K562 (cell line): ENCODE measurements around the gene LDB2. TPM values are rescaled to one million over a fixed set of nuclear protein-coding genes. Genes with fewer than 3 reads are reported as not detected.

Source experiments
- ATAC-seq: fragments of 200-7000 bp; cut with Tn5 transposase; 3 replicates; pipeline ENCODE4 v1.9.1; 2020; ENCODE audit warnings: moderate library complexity
- BruUV-seq: library from RNA; stranded (reverse); fragments of 400-500 nt; replicated peaks from 2 replicates; lab custom pipeline; 2021; lab: Mats Ljungman, UMichigan
- CTCF ChIA-PET: fragments of 300-600 bp; formaldehyde crosslinking; extraction: SDS; loops from one replicate; lab custom pipeline; 2021; ENCODE audit warnings: low intra/inter-chr PET ratio; lab: Yijun Ruan, JAX
- POLR2A ChIA-PET: fragments of 300-600, 350-650 bp; sonication (Branson Sonifier 250); formaldehyde crosslinking; extraction: SDS; loops from one replicate; lab custom pipeline; 2021; ENCODE audit warnings: antibody characterized with exemption, inconsistent platforms; lab: Yijun Ruan, JAX
- DNase-seq, 4 experiments: peaks; one replicate each; pipeline versions ENCODE4 v3.0.0 to v3.0.0-alpha.2; 2011 to 2018; ENCODE audit warnings: low spot score in 3 of 4, mixed read lengths in 3 of 4; ENCODE audit errors: extremely low read depth in 1 of 4
- FAIRE-seq: peaks from 2 replicates; lab custom pipeline; 2011; peaks lifted over from hg19 to GRCh38; lab: Jason Lieb, UNC
- H2AFZ ChIP-seq: 2 replicates; pipeline ENCODE4 v1.6.0; 2011; ENCODE audit warnings: low read depth, low read length, control low read depth, inconsistent platforms
- H3K27ac ChIP-seq: fragments of 200-600 bp; 3 replicates; pipeline ENCODE4 v1.8.0; 2011; ENCODE audit warnings: low read depth, mild to moderate bottlenecking, control low read depth, inconsistent platforms, low read length, moderate library complexity, mixed read lengths; ENCODE audit errors: extremely low read depth
- H3K27me3 ChIP-seq, 2 experiments: fragments of 300-600 bp in 1 of 2; 2 replicates in 1 of 2; 3 replicates in 1 of 2; pipeline versions ENCODE4 v1.6.0 to v1.8.0; 2011; ENCODE audit warnings: inconsistent platforms in 2 of 2, low read length in 2 of 2, mild to moderate bottlenecking in 1 of 2, mixed read lengths in 1 of 2, moderate library complexity in 1 of 2; ENCODE audit not compliant: control insufficient read depth in 2 of 2, insufficient read depth in 2 of 2
- H3K36me3 ChIP-seq: fragments of 300-600 bp; 3 replicates; pipeline ENCODE4 v1.8.0; 2011; ENCODE audit warnings: mild to moderate bottlenecking, low read length, inconsistent platforms; ENCODE audit not compliant: control insufficient read depth, insufficient read depth
- H3K4me1 ChIP-seq, 2 experiments: fragments of 200-600 bp in 1 of 2; replicated peaks in 1 of 2; 2 replicates in 1 of 2; 3 replicates in 1 of 2; pipeline versions ENCODE4 v1.5.1 to v1.8.0; 2011; ENCODE audit warnings: inconsistent platforms in 2 of 2, low read length in 2 of 2, mild to moderate bottlenecking in 1 of 2, mixed read lengths in 1 of 2, moderate library complexity in 1 of 2; ENCODE audit not compliant: control insufficient read depth in 2 of 2, insufficient read depth in 2 of 2
- H3K4me2 ChIP-seq: 2 replicates; pipeline ENCODE4 v1.6.1; 2011; ENCODE audit warnings: low read length, control low read depth, inconsistent platforms, mixed read lengths; ENCODE audit not compliant: insufficient read depth
- H3K4me3 ChIP-seq: fragments of 200-600 bp; sonication (generic), shearing (Covaris generic); 2 replicates; pipeline ENCODE4 v1.5.1; 2016; ENCODE audit warnings: control low read depth, inconsistent platforms
- H3K79me2 ChIP-seq: fragments of 200-600 bp; 3 replicates; pipeline ENCODE4 v1.8.0; 2011; ENCODE audit warnings: low read length, inconsistent platforms; ENCODE audit not compliant: control insufficient read depth, insufficient read depth
- H3K9ac ChIP-seq, 2 experiments: 2 replicates each; pipeline versions ENCODE4 v1.6.0 to v1.6.1; 2011; ENCODE audit warnings: low read depth in 2 of 2, low read length in 2 of 2, control low read depth in 1 of 2, inconsistent platforms in 1 of 2, mild to moderate bottlenecking in 1 of 2, mixed read lengths in 1 of 2; ENCODE audit not compliant: insufficient read depth in 1 of 2
- H3K9me1 ChIP-seq: one replicate; pipeline ENCODE4 v1.6.0; 2011; ENCODE audit warnings: inconsistent platforms, mild to moderate bottlenecking, low read length, moderate library complexity; ENCODE audit not compliant: control insufficient read depth, insufficient read depth
- H3K9me3 ChIP-seq: replicated peaks from 2 replicates; pipeline ENCODE4 v1.5.1; 2011; ENCODE audit warnings: low read depth, low read length, inconsistent platforms; ENCODE audit not compliant: control insufficient read depth, insufficient read depth
- H4K20me1 ChIP-seq: replicated peaks from 2 replicates; pipeline ENCODE4 v1.6.1; 2011; ENCODE audit warnings: low read length, inconsistent platforms, mixed read lengths; ENCODE audit not compliant: control insufficient read depth, insufficient read depth
- E2F5 ChIP-seq: sonication (generic); formaldehyde crosslinking; IDR thresholded peaks from 2 replicates; pipeline ENCODE4 v1.8.0; 2022; ENCODE audit warnings: mild to moderate bottlenecking, missing genetic modification reagents
- FOXP1 ChIP-seq: sonication (generic); formaldehyde crosslinking; IDR thresholded peaks from 2 replicates; pipeline ENCODE4 v1.8.0; 2022; ENCODE audit warnings: mild to moderate bottlenecking, missing genetic modification reagents
- PCBP1 ChIP-seq: fragments of 200-400 bp; formaldehyde crosslinking; IDR thresholded peaks from 2 replicates; pipeline ENCODE4 v1.6.1; 2018; ENCODE audit warnings: mild to moderate bottlenecking, low read depth, low read length; ENCODE audit not compliant: poor library complexity, severe bottlenecking
- THRB ChIP-seq: fragments of 450-650 bp; formaldehyde crosslinking; conservative IDR thresholded peaks from 2 replicates; pipeline ENCODE4 v1.4.0; 2022; ENCODE audit warnings: mild to moderate bottlenecking, missing genetic modification characterization
- XRCC4 ChIP-seq: IDR thresholded peaks from one replicate; pipeline ENCODE4 v1.6.1; 2011; ENCODE audit not compliant: insufficient read depth, insufficient read length; ENCODE audit errors: extremely low read depth
- ZBTB33 ChIP-seq: sonication (generic); formaldehyde crosslinking; IDR thresholded peaks from 2 replicates; pipeline ENCODE4 v1.8.1; 2023; ENCODE audit warnings: mild to moderate bottlenecking, missing genetic modification reagents
- ZKSCAN1 ChIP-seq: fragments of 150-350 bp; IDR thresholded peaks from 2 replicates; pipeline ENCODE4 v1.6.1; 2016; ENCODE audit warnings: low read depth, low read length
- ZNF224 ChIP-seq: sonication (generic); formaldehyde crosslinking; IDR thresholded peaks from 2 replicates; pipeline ENCODE4 v1.8.0; 2022; ENCODE audit warnings: mild to moderate bottlenecking, missing genetic modification reagents
- ZNF584 ChIP-seq: fragments of 200-800 bp; sonication (Bioruptor generic); IDR thresholded peaks from 2 replicates; pipeline ENCODE4 v1.6.1; 2016; ENCODE audit warnings: low read depth, mild to moderate bottlenecking, missing genetic modification characterization, missing compliant biosample characterization
- ZNF609 ChIP-seq: sonication (generic); formaldehyde crosslinking; IDR thresholded peaks from 2 replicates; pipeline ENCODE4 v1.8.1; 2023; ENCODE audit warnings: missing genetic modification reagents, mild to moderate bottlenecking, borderline replicate concordance
- ZNF780A ChIP-seq: fragments of 250-450 bp; sonication (Bioruptor Pico); IDR thresholded peaks from 2 replicates; pipeline ENCODE4 v1.5.0; 2021; ENCODE audit warnings: mild to moderate bottlenecking
- WGBS: fragments of 100-300 bp; shearing (Covaris generic); methylation state at CpG from one replicate; pipeline ENCODE4 v1.1.6; 2016; ENCODE audit warnings: low coverage, mixed read lengths; ENCODE audit not compliant: insufficient coverage; ENCODE audit errors: missing lambda C conversion rate; 5-methylcytosine and 5-hydroxymethylcytosine counted together
- in situ Hi-C: fragments of 300-500 bp; cut with MboI; formaldehyde crosslinking; loops from 4 replicates; pipeline ENCODE4 v1.15.0; 2018; ENCODE audit warnings: inconsistent platforms, mixed read lengths
- intact Hi-C: fragments of 100-400 bp; cut with micrococcal nuclease; formaldehyde crosslinking; loops from 2 replicates; pipeline ENCODE4 v1.14.2; 2022
- polyA plus RNA-seq, 8 experiments: library from polyadenylated mRNA; depleted of rRNA in 4 of 8; stranded (reverse) in 5 of 8; unstranded in 3 of 8; fragments of >200 nt; fragmentation: Nextera tagmentation in 2 of 8; fragmentation: Illumina TruSeq in 1 of 8; extraction: Ambion mirVana in 2 of 8; extraction: Trizol in 1 of 8; gene quantifications; 2 replicates each; pipeline versions ENCODE4 v1.2.1 to v1.2.3, GENCODE V29; 2011 to 2014; ENCODE audit warnings: inconsistent platforms in 1 of 8, missing spikeins in 1 of 8
- total RNA-seq, 7 experiments: library from RNA; depleted of rRNA in 6 of 7; stranded (reverse); fragments of >200 nt in 6 of 7; fragmentation: Illumina TruSeq in 2 of 7; extraction: Trizol in 2 of 7; gene quantifications; 2 replicates each; pipeline versions ENCODE4 v1.2.1 to v1.2.3, GENCODE V29; 2011 to 2021; ENCODE audit warnings: low replicate concordance in 1 of 7

The LDB2 gene
- total and polyA plus RNA-seq, 9 of the 15 experiments (the other 6 are each of a cell fraction or from before 2014, with no cell fraction given), result 0.10 to 0.20 TPM; not detected in 7

- Histone ChIP-seq H3K4me3 (no peak overlapping the region), H3K9me1 (no peaks in the 10 kb centered on the region), H3K4me1 (no peaks in the 10 kb centered on the region), H3K27ac (no peak overlapping the region), H3K79me2 (no peaks in the 10 kb centered on the region), H2AFZ (no peak overlapping the region), H3K9me3 (no peaks in the 10 kb centered on the region), H3K9ac (no peak overlapping the region), H3K4me2 (no peak overlapping the region), H3K27me3 (no peaks in the 10 kb centered on the region; a peak in 1 of 5 replicates), H4K20me1 (no peaks in the 10 kb centered on the region), H3K36me3 (no peaks in the 10 kb centered on the region)
- ChIA-PET CTCF (no interaction called here), POLR2A (no interaction called here)
- no TSS peak for BruUV-seq
- 0% methylated on average over 2 of the region's 2 CpGs for WGBS
- intact Hi-C loops, result no loop called here
- FAIRE-seq (no peak), ATAC-seq (no peak), DNase-seq (no peak)
- in situ Hi-C loops, result no loop called here
- TF ChIP-seq ZKSCAN1 (no peak), ZNF780A (CRISPR knock-in tag) (no peak), ZBTB33 (CRISPR knock-in tag) (no peak), ZNF584 (no peak), THRB (CRISPR knock-in tag) (no peak), XRCC4 (no peak), ZNF609 (CRISPR knock-in tag) (no peak), PCBP1 (no peak), FOXP1 (no peak), E2F5 (no peak), ZNF224 (CRISPR knock-in tag) (no peak)
These were observed 62.7 kb downstream of the LDB2 start for GRCh38 chr4:16835597-16836247.
